Endothelial cell of umbilical vein (primary cell): ENCODE results near the gene TENM4.

Experiments
- EZH2 ChIP-seq: IDR thresholded peaks from 2 replicates; pipeline ENCODE4 v1.6.1; 2012; ENCODE audit warnings: borderline replicate concordance, low read depth, mild to moderate bottlenecking, moderate library complexity, low read length, inconsistent platforms; ENCODE audit not compliant: severe bottlenecking
- GATA2 ChIP-seq: IDR thresholded peaks from 2 replicates; pipeline ENCODE4 v1.7.0; 2011; ENCODE audit warnings: low read depth, mild to moderate bottlenecking, moderate library complexity, mixed read lengths, low read length; ENCODE audit not compliant: insufficient read length, insufficient read depth
- JUN ChIP-seq: IDR thresholded peaks from 2 replicates; pipeline ENCODE4 v1.6.1; 2011; ENCODE audit warnings: borderline replicate concordance, low read depth; ENCODE audit not compliant: insufficient read length, insufficient read depth
- MAX ChIP-seq: IDR thresholded peaks from 2 replicates; pipeline ENCODE4 v1.6.1; 2011; ENCODE audit not compliant: insufficient read depth, insufficient read length
- MYC ChIP-seq: IDR thresholded peaks from one replicate; pipeline ENCODE4 v1.6.1; 2011; ENCODE audit warnings: mild to moderate bottlenecking, low read depth, low read length
- POLR2A ChIP-seq: IDR thresholded peaks from 2 replicates; pipeline ENCODE4 v1.6.1; 2012; ENCODE audit warnings: low read depth, mild to moderate bottlenecking, control low read depth, low read length
- POLR2AphosphoS5 ChIP-seq: IDR thresholded peaks from 2 replicates; pipeline ENCODE4 v1.6.1; 2012; ENCODE audit warnings: low read depth, mild to moderate bottlenecking, control low read depth, low read length, moderate library complexity; ENCODE audit not compliant: insufficient read depth
- TF ChIP-seq, protein P1 (sequence below), 2 donors: IDR thresholded peaks; 1 replicate in 1 of 2; 2 replicates in 1 of 2; pipeline ENCODE4 v1.5.1; 2011; ENCODE audit warnings: low read length in 2 of 2, mild to moderate bottlenecking in 2 of 2, moderate library complexity in 2 of 2, control low read depth in 1 of 2, inconsistent platforms in 1 of 2, low read depth in 1 of 2; ENCODE audit not compliant: insufficient read depth in 1 of 2; ENCODE audit errors: extremely low read depth in 1 of 2

DNA sequence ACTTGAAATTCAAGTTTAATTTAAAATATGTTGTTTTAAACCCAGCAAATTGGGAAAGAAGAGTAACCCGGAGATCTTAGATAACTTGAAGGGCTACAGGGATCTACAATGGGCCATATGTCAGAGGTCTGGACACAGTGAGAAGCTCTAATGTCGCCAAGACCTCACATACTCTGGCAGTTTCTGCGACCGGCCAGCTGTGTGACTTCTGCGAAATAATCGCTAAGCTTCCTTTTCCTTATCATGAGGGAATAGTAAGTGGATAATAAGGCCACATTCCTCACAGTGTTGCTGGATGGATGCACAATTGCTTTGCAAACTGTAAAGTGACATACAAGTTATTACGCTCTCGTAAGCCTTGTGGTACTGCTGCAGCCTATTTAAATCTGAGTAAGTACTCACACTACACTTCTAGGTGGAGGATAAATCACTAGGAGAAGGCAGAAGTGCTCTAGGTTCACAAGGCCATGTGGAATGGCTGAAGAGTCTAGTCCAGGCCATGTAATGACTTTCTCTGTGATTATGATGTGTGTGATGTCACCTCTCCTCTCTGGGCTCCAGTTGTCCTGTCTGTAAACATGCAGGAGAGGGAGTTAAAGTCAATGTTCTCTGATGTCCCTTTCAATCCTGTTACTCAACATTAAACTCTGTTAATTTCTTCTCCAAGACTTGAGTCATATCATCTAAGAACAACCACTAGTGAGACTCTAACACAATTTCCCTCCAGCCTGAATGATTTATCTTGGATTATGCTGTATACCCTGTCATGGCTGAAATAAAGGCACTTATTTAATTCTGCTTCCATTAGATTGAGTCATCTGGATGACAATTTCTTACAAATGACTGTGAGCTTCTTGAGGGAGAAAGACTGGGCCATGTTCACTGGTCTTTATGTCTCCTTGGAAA is 673.5 kb downstream of the TENM4 start:
- TF ChIP-seq JUN (no peak), POLR2A (no peak), POLR2AphosphoS5 (no peak), EZH2 (no peak), MAX (no peak), MYC (no peak), GATA2 (no peak)
- TF ChIP-seq, protein P1, sequence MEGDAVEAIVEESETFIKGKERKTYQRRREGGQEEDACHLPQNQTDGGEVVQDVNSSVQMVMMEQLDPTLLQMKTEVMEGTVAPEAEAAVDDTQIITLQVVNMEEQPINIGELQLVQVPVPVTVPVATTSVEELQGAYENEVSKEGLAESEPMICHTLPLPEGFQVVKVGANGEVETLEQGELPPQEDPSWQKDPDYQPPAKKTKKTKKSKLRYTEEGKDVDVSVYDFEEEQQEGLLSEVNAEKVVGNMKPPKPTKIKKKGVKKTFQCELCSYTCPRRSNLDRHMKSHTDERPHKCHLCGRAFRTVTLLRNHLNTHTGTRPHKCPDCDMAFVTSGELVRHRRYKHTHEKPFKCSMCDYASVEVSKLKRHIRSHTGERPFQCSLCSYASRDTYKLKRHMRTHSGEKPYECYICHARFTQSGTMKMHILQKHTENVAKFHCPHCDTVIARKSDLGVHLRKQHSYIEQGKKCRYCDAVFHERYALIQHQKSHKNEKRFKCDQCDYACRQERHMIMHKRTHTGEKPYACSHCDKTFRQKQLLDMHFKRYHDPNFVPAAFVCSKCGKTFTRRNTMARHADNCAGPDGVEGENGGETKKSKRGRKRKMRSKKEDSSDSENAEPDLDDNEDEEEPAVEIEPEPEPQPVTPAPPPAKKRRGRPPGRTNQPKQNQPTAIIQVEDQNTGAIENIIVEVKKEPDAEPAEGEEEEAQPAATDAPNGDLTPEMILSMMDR (IDR thresholded peaks at IDR 0.05; ENCODE audit: extremely low read depth in 1 of 2, insufficient read depth in 1 of 2, low read depth in 1 of 2, low read length in 2 of 2), result no peak
